NCI-H1930 (cell line): ENCODE measurements around the gene CCPG1.

ENCODE experiments used
- DNase-seq, 2 experiments: peaks; one replicate each; lab custom pipeline; 2025; lab: John Stamatoyannopoulos, UW

The CCPG1 gene

DNA sequence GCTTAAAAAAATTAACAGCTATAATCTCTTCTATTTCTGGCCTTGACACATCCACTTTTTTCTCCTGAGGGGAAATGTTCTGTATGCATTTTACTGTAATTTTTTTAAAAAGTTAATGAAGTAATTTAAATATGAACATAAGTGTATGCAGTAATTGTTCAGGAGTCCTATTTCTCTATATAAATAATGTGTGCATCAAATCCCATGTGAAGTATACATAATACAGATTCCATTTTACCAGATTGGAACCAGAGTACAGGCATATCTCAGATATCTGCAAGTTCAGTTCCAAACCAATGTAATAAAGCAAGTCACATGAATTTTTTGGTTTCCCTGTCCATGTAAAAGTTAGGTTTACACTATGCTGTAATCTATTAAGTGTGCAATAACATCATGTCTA is 26.6 kb downstream of the CCPG1 start:
- no peak for DNase-seq

GRCh38 chr15:55379095-55379494 is 29.1 kb downstream of the CCPG1 start:
- no peak for DNase-seq

- no peak for DNase-seq
Measured at GRCh38 chr15:55372701-55373440, 35.3 kb downstream of the CCPG1 start.

- DNase-seq = no peak
Measured at GRCh38 chr15:55366981-55367380, 41.2 kb downstream of the CCPG1 start.

GRCh38 chr15:55362641-55363040 is 45.5 kb downstream of the CCPG1 start:
- DNase-seq = no peak

- no peak for DNase-seq
Measured at GRCh38 chr15:55361048-55361447, 47.1 kb downstream of the CCPG1 start.

DNA sequence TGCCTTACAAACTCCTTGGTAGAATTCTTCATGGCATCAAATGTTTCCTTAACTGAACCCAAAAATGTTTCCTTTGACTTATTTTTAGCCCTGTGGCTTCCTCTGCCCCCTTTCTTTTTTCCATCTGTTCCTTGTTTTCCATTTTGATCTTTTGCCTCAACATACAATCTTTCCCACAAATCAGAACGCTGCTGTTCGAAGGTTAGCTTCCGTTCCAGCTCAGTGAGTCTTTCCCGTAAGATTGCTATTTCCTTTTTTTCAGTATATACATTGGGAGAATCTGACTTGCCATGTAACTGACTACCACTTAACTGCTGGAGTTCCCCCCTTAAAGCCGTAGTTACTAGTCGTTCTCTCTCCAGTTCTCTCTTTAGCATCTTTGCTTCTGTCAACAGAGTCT is 47.9 kb downstream of the CCPG1 start:
- DNase-seq = no peak

- DNase-seq = no peak
Measured at GRCh38 chr15:55358471-55358870, 49.7 kb downstream of the CCPG1 start.

- DNase-seq = no peak
Measured at GRCh38 chr15:55357774-55358173, 50.4 kb downstream of the CCPG1 start.

GRCh38 chr15:55356985-55357585 is 51.1 kb downstream of the CCPG1 start:
- no peak for DNase-seq

GRCh38 chr15:55353025-55353424 is 55.1 kb downstream of the CCPG1 start:
- no peak for DNase-seq

DNA sequence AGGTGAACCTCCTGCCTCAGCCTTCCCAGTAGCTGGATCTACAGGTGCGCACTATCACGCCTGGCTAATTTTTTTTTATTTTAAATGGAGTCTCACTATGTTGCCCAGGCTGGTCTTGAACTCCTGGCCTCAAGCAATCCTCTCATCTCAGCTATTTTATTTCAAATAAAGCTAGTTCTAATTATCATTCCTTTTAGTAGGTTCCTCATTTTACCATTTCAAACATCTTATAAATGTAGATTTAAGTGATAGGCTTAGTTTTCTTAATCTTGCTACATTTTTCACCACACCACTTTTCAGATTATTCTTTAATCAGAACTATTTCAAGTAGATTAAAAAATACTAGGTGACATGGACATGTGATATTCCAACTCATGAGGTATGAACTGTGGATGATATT is 58.9 kb downstream of the CCPG1 start:
- no peak for DNase-seq

DNA sequence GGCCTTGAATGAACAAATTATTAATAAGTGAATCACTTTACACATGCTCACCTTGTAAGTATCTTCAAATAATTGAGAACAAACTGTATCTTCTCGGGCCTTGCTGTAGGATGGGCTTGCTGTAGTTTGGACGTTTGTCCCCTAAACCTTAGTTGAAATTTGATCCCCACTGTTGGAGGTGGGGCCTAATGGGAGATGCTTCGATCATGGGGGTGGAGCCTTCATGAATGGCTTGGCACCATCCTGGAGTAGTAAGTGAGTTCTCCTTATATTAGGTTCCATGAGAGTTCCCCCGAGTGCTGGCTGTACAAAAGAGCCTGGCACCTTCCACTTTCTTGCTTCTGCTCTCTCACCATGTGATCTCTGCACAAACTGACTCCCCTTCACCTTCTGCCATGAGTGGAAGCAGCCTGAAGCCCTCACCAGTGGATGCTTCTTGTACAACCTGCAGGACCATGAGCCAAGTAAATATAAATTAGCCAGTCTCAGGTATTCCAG is 59.8 kb downstream of the CCPG1 start:
- DNase-seq = no peak

DNA sequence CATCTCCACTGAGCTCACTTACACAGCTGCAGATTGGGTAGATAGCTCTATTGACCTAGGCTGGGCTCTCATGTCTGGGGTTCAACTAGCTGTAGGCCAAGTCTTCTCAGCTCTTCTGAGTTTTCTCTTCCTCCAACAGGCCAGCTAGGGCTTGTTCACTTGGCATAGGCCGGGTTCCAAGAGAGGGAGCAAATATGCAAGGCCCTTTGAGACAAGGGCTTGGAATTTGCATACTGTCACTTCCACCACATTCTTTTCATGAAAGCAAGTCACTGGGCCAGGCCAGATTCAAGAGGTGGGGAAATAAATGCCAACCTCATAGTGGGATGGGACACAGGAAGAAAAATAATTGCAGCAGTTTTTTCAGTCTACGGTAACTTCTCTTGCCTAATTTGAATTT is 64.0 kb downstream of the CCPG1 start:
- no peak for DNase-seq

DNA sequence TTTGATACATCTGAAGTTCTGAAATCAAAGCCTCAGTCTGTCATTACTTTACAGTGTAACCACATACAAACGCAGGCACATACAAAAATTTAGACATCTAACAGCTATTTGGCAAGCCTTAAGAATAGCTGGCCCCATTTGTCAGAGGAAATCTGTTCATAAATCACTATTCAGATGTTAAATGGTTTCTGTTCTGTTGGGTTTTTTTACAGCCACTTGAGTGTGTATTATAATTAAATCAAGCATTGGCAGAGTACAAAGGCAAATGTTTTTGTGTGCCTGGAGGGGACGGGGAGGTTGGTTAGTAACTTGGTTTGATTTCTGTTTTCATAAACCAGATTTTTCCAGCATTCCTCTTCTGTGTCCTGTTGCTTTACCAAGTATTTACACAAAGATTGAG is 65.0 kb downstream of the CCPG1 start:
- DNase-seq = no peak

DNA sequence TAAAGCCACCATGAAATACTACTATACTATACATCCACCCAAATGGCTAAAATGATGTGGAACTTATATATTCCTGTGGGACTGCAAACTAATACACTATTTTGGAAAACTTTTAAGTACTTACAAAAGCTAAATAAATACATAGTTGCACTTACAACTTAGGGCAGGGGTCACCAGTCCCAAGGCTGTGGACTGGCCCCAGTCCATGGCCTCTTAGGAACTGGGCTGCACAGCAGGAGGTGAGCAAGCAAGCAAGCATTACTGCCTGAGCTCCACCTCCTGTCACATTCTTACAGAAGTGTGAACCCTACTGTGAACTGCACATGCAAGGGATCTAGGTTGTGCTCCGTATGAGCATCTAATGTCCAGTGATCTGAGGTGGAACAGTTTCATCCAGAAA is 71.0 kb downstream of the CCPG1 start:
- DNase-seq = no peak

GRCh38 chr15:55334997-55335396 is 73.2 kb downstream of the CCPG1 start:
- no peak for DNase-seq

- no peak for DNase-seq
Measured at GRCh38 chr15:55334371-55334770, 73.8 kb downstream of the CCPG1 start.

GRCh38 chr15:55327387-55327786 is 80.8 kb downstream of the CCPG1 start:
- DNase-seq = no peak

GRCh38 chr15:55322467-55322866 is 85.7 kb downstream of the CCPG1 start:
- no peak for DNase-seq

DNA sequence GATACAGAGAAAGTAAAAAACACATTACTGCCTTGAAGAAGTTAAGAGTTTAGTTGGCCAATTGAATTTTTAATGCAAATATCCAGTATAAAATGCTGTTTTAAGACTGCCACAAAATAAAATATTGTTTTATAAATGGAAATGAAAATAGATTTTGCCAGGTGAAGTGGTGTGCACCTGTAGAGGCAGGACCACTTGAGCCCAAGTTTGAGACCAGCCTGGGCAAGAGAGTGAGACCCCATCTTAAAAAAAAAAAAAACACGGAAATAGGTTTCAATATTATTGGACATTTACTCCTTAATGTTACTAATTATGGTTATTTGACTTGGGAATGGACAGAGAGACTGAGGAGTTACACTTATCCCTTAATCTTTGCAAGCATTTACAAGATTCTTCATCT is 87.2 kb downstream of the CCPG1 start:
- no peak for DNase-seq

DNA sequence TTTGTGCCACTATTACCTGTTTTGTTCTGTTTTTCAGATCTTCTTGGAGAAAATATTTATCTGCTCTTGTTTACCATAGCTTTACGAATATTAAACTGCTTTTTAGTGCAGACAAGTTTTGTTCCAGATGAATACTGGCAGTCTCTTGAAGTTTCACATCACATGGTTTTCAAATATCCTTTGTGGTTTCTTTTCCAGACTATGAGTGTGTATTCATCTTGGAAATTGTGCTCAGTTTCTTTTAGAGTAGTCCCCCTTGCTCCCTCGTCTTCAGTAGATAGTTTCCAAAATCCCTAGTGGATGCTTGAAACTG is 88.0 kb downstream of the CCPG1 start:
- DNase-seq = no peak

DNA sequence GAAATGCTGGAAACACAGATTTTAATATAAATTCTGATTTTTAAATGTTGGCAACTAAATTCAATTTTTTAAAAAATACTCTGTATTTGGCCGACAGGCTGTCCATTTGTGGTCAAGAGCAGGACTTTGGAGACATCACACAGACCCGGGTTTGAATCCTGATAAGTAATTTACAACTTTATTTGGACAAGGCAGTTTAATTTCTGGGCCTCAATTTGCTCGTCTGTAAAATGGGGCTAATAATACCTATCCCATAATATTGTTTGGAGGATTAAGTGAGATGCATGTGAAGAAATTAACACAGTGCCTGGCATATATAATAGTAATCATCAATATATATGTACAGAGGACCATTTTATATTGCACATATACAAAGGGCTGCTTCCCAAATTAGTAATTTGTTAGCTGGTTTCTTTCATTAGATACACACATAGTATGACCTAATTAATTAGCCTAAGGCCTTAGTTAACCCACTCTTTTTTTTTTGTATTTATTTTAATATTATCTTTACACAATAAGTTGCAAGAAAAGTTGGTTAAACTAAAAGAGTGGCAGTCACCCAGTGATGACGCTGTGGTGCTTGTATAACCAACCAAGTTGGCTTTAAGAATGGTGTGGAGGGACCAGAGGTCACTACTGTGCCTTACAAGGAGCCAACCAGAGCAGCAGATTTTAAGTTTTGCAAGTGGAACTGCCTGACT is 88.5 kb downstream of the CCPG1 start:
- DNase-seq = no peak
